Fibroblast of mammary gland (primary cell): ENCODE measurements around the gene C5AR2.
"Not testable (repeated sequence)": the region's sequence is repeated elsewhere in the genome, so short reads cannot be mapped to it uniquely, and the experiment has no call there.

Source experiments
- DNase-seq: peaks from one replicate; pipeline ENCODE4 v3.0.0-alpha.2; 2010; ENCODE audit warnings: low read depth
- H3K4me3 ChIP-seq: 2 replicates; pipeline ENCODE4 v1.5.1; 2011; ENCODE audit warnings: low read depth, mild to moderate bottlenecking, low read length, moderate library complexity; ENCODE audit not compliant: control insufficient read depth
- TF ChIP-seq, protein P1 (sequence below): conservative IDR thresholded peaks from 2 replicates; pipeline ENCODE4 v1.5.1; 2011; ENCODE audit warnings: low read depth, low read length, inconsistent platforms; ENCODE audit not compliant: control insufficient read depth, insufficient read depth

Gene C5AR2

GRCh38 chr19:47331931-47332547, at the start of gene C5AR2:
C5AR2 (plus strand) TSS chr19:47332175; CDS start chr19:47340800, 8,625 bp downstream.
- DNase-seq: peak; percentile 46
- H3K4me3 ChIP-seq: no peak within 1 kb of the TSS
- TF ChIP-seq, protein P1, sequence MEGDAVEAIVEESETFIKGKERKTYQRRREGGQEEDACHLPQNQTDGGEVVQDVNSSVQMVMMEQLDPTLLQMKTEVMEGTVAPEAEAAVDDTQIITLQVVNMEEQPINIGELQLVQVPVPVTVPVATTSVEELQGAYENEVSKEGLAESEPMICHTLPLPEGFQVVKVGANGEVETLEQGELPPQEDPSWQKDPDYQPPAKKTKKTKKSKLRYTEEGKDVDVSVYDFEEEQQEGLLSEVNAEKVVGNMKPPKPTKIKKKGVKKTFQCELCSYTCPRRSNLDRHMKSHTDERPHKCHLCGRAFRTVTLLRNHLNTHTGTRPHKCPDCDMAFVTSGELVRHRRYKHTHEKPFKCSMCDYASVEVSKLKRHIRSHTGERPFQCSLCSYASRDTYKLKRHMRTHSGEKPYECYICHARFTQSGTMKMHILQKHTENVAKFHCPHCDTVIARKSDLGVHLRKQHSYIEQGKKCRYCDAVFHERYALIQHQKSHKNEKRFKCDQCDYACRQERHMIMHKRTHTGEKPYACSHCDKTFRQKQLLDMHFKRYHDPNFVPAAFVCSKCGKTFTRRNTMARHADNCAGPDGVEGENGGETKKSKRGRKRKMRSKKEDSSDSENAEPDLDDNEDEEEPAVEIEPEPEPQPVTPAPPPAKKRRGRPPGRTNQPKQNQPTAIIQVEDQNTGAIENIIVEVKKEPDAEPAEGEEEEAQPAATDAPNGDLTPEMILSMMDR: no peak

DNA sequence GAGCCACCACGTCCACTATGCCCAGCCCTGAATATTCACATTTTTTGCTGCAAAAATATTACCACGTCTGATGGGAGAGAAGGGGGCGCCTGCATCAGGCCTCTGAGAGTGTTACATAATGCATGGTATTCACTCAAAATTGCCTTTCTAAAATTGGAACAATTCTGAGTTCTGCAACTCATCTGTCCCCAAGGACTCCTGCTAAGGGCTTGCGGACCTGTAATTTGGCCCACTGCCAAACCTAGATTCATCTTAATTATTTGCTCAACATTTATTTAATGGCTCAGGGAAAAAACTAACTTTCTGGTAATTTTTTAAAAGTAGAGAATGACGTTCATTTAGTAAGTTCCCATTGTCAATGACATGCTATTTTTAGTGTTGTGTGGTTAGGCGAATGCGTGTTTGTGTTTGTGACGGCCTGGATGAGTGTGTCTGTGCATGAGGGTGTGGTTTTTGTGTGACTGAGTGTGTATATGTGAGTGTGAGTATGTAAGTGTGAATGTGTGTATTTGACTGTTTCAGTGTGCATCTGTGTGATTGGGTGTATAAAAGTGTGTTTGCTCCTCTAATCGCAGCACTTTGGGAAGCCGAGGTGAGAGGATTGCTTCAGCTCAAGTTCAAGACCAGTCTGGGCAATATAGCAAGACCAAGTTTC, 48.4 kb upstream of the C5AR2 start:
- DNase-seq: peak; percentile 14
- no peak overlapping the region for H3K4me3 ChIP-seq
- TF ChIP-seq, protein P1: no peak

- H3K4me3 ChIP-seq: no peak overlapping the region
- TF ChIP-seq, protein P1: peak; percentile 92
- DNase-seq: peak; percentile 71
Observed at GRCh38 chr19:47284324-47284899, 47.6 kb upstream of the C5AR2 start.

DNA sequence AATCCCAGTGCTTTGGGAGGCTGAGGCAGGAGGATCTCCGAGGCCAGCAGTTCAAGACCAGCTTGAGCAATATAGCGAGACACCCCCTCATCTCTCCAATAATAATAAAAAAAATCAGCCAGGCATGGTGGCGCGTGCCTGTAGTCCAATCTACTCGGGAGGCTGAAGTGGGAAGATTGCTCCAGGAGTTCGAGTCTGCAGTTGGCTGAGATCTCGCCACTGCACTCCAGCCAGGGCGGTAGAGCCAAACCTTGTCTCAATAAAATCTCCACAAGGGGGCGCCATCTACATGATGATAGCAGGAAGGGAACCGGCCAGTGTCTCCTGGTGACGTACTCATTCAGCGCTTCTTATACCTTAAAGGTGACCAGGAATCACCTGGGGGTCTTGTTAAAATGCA, 35.9 kb upstream of the C5AR2 start:
- DNase-seq: peak; percentile 78
- H3K4me3 ChIP-seq: no peak overlapping the region
- TF ChIP-seq, protein P1: peak; percentile 71

- H3K4me3 ChIP-seq, DNase-seq: not testable (repeated sequence)
Observed at GRCh38 chr19:47300867-47301266, 31.1 kb upstream of the C5AR2 start.

GRCh38 chr19:47302249-47302648, 29.7 kb upstream of the C5AR2 start:
- H3K4me3 ChIP-seq: no peak overlapping the region
- TF ChIP-seq, protein P1: no peak

GRCh38 chr19:47303966-47304365, 28.0 kb upstream of the C5AR2 start:
- no peak for DNase-seq
- H3K4me3 ChIP-seq: no peak overlapping the region
- TF ChIP-seq, protein P1: no peak

More at GRCh38 chr19:47302249-47302648, 29.7 kb upstream of the C5AR2 start:
- DNase-seq: no peak
